Body of pancreas (tissue), 4 donors: Measurements from ENCODE around the gene WDFY4. TPM values are rescaled to one million over a fixed set of nuclear protein-coding genes. Genes with fewer than 3 reads are reported as not detected.

Experiments used
- ATAC-seq: fragments of 150-250 bp; one replicate; pipeline ENCODE4 v1.9.1; 2016
- DNase-seq, 4 donors: peaks; one replicate each; pipeline ENCODE4 v3.0.0-alpha.2; 2019
- H3K27ac ChIP-seq, 4 donors: fragments of 200-600 bp; sonication (generic); 1 replicate in 3 of 4; 2 replicates in 1 of 4; pipeline versions ENCODE4 v1.5.1 to v1.6.1; 2016 to 2019; ENCODE audit warnings: mild to moderate bottlenecking in 1 of 4, mixed read lengths in 1 of 4, moderate library complexity in 1 of 4
- H3K27me3 ChIP-seq, 2 donors: fragments of 200-600 bp; sonication (generic); one replicate each; pipeline ENCODE4 v1.6.0; 2016; ENCODE audit warnings: mild to moderate bottlenecking in 1 of 2
- H3K36me3 ChIP-seq, 2 donors: fragments of 200-600 bp; sonication (generic); replicated peaks in 1 of 2; 2 replicates each; pipeline ENCODE4 v1.5.1; 2016; ENCODE audit warnings: low read depth in 2 of 2; ENCODE audit not compliant: insufficient read depth in 1 of 2
- H3K4me1 ChIP-seq: fragments of 200-600 bp; sonication (generic); one replicate; pipeline ENCODE4 v1.6.0; 2016
- H3K4me3 ChIP-seq, 2 donors: fragments of 200-600 bp; sonication (generic); 1 replicate in 1 of 2; 2 replicates in 1 of 2; pipeline ENCODE4 v1.5.1; 2016 to 2019
- H3K9me3 ChIP-seq, 3 donors: fragments of 200-600 bp; sonication (generic); 1 replicate in 2 of 3; 2 replicates in 1 of 3; pipeline ENCODE4 v1.5.1; 2016
- POLR2A ChIP-seq, 3 donors: fragments of 450-650 bp; IDR thresholded peaks; one replicate each; pipeline ENCODE4 v1.6.1; 2016; ENCODE audit warnings: antibody characterized with exemption in 3 of 3, mild to moderate bottlenecking in 2 of 3
- WGBS, 2 donors: methylation state at CpG; one replicate each; pipeline ENCODE4 v1.1.5; 2017; 5-methylcytosine and 5-hydroxymethylcytosine counted together
- intact Hi-C: fragments of 100-400 bp; cut with DNase I; formaldehyde crosslinking; loops from one replicate; pipeline ENCODE4 v1.15.1; 2023
- total RNA-seq, 2 donors: library from RNA; depleted of rRNA; stranded (reverse); fragments of >200 nt; gene quantifications; one replicate each; pipeline ENCODE4 v1.1.0, GENCODE V29; 2016
- TF ChIP-seq, protein P1 (sequence below), 7 experiments: fragments of 450-650 bp in 4 of 7; fragments of 200-600 bp in 3 of 7; sonication (generic) in 3 of 7; IDR thresholded peaks; one replicate each; pipeline ENCODE4 v1.5.1; 2016 to 2019; ENCODE audit warnings: antibody characterized with exemption in 7 of 7

The WDFY4 gene
- total RNA-seq, 2 donors from 2014 or later = 0.66 to 2.3 TPM

DNA sequence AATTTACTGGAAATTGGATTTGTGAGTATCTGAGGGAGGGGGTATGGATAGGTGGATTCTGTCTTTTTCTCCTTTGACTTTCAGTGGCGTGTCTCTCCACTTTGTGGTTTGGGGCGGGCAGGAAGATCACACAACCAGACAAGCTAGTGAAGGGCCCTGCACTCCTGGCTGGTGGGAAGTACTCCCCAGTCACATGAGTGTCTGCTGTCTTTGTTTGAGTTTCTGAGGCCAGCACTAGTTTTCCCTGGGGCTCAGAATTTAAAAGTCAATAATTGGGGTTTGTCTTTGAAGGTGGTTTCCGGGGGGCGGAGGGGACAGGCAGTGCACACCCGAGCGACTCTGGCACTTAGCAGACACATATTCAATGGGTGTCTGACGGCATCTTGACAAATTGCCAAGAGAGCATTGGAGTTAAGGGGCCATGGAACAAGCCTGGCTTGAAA lies 120.1 kb downstream of the WDFY4 start:
- H3K36me3 ChIP-seq = no peaks in the 10 kb centered on the region
- ATAC-seq = no peak

DNA sequence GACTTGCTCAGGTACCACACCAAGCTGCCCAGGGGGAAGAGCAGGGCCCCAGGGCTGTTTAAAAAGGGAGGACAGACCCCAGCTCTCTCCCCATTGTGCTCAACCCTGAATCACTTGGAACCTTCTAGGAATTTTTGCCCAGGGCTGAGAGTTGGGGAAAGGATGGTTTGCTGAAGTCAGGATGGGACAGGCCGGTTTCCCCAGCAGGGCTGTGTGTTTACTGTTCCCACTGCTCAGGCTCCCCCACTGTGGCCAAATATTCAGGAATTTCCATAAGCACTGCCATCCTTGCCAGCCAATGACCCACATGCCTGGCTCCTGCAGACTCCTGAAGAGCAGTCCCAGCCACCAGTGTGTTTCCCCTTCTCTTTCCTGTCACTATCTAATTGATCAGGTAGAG lies 120.7 kb downstream of the WDFY4 start:
- H3K9me3 ChIP-seq = no peaks in the 10 kb centered on the region
- DNase-seq (no peak), ATAC-seq (no peak)
- H3K36me3 ChIP-seq = no peaks in the 10 kb centered on the region
- TF ChIP-seq POLR2A (IDR thresholded peaks at IDR 0.05) = no peak
- TF ChIP-seq, protein P1, sequence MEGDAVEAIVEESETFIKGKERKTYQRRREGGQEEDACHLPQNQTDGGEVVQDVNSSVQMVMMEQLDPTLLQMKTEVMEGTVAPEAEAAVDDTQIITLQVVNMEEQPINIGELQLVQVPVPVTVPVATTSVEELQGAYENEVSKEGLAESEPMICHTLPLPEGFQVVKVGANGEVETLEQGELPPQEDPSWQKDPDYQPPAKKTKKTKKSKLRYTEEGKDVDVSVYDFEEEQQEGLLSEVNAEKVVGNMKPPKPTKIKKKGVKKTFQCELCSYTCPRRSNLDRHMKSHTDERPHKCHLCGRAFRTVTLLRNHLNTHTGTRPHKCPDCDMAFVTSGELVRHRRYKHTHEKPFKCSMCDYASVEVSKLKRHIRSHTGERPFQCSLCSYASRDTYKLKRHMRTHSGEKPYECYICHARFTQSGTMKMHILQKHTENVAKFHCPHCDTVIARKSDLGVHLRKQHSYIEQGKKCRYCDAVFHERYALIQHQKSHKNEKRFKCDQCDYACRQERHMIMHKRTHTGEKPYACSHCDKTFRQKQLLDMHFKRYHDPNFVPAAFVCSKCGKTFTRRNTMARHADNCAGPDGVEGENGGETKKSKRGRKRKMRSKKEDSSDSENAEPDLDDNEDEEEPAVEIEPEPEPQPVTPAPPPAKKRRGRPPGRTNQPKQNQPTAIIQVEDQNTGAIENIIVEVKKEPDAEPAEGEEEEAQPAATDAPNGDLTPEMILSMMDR (IDR thresholded peaks at IDR 0.05) = no peak
- intact Hi-C loops = no loop called here
- no peaks in the 10 kb centered on the region for H3K27me3 ChIP-seq
- H3K4me1 ChIP-seq = no peaks in the 10 kb centered on the region
- H3K27ac ChIP-seq = no peak overlapping the region
- H3K4me3 ChIP-seq = no peak overlapping the region
- whole genome bisulfite sequencing, 2 donors = 44 to 57% methylated on average over 1 of the region's 1 CpG

More for the DNA sequence above, 120.1 kb downstream of the WDFY4 start:
- H3K4me3 ChIP-seq = no peak overlapping the region
- H3K27me3 ChIP-seq = no peaks in the 10 kb centered on the region
- no peaks in the 10 kb centered on the region for H3K4me1 ChIP-seq
- WGBS, 2 donors = 25 to 29% methylated on average over 7 of the region's 7 CpGs
- no peaks in the 10 kb centered on the region for H3K9me3 ChIP-seq
- TF ChIP-seq, protein P1 (IDR thresholded peaks at IDR 0.05) = no peak
- no peak for TF ChIP-seq POLR2A (IDR thresholded peaks at IDR 0.05)
- intact Hi-C loops = no loop called here
- no peak overlapping the region for H3K27ac ChIP-seq
- peak in 1 of 4 donors; percentile 16 for DNase-seq

DNA sequence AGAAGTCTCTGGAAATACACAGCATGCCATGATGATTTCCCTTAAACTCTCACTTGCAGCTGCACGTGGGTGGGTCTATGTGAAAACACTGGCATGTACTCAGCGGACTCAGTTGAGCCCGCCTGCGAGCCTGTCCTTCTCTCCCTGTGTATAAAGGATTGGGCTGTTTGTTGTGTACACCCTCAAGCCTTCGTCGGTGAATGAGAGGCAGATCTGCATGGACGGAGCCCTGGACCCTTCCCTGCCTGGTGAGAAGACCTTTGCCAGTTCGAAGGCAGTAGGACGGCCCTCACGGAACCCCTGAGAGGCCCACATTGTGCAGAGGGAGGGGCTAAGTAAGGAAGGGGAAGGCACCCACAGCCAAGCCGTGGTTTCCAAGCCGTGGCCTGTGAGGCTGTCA lies 121.2 kb downstream of the WDFY4 start:
- DNase-seq (no peak), ATAC-seq (no peak)
- no peaks in the 10 kb centered on the region for H3K27me3 ChIP-seq
- H3K36me3 ChIP-seq = no peaks in the 10 kb centered on the region
- whole genome bisulfite sequencing, 2 donors = 36 to 60% methylated on average over 6 to 12 of the region's 12 CpGs
- TF ChIP-seq, protein P1 (IDR thresholded peaks at IDR 0.05) = no peak
- no peak for TF ChIP-seq POLR2A (IDR thresholded peaks at IDR 0.05)
- no peak overlapping the region for H3K4me3 ChIP-seq
- intact Hi-C loops = no loop called here
- H3K27ac ChIP-seq = no peak overlapping the region
- H3K4me1 ChIP-seq = no peaks in the 10 kb centered on the region
- H3K9me3 ChIP-seq = no peaks in the 10 kb centered on the region

DNA sequence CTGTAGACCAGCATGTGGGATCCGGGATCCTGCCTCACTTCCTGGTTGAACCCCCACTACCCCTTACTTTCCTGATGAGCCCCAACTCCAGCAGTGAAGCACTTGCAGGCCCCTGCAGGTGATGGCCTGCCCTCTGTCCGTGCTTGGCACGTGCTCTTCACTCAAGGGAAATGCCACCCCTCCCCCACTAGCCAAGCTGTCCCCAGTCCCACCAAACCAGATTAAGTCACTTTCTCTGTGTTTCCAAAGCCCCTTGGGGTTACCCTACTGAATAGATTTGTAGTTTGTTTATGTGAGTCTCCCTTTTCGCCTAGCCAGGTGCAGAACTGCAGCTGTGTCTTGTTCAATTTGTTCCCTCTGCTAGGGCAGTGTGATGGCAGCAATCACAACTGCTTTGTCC lies 121.7 kb downstream of the WDFY4 start:
- intact Hi-C loops = no loop called here
- H3K9me3 ChIP-seq = no peaks in the 10 kb centered on the region
- no peak overlapping the region for H3K4me3 ChIP-seq
- no peak overlapping the region for H3K27ac ChIP-seq
- DNase-seq (no peak), ATAC-seq (no peak)
- no peaks in the 10 kb centered on the region for H3K4me1 ChIP-seq
- TF ChIP-seq, protein P1 (IDR thresholded peaks at IDR 0.05) = no peak
- TF ChIP-seq POLR2A (IDR thresholded peaks at IDR 0.05) = no peak
- WGBS, 2 donors = 48 to 66% methylated on average over 4 of the region's 4 CpGs
- H3K36me3 ChIP-seq = no peaks in the 10 kb centered on the region
- no peaks in the 10 kb centered on the region for H3K27me3 ChIP-seq

DNA sequence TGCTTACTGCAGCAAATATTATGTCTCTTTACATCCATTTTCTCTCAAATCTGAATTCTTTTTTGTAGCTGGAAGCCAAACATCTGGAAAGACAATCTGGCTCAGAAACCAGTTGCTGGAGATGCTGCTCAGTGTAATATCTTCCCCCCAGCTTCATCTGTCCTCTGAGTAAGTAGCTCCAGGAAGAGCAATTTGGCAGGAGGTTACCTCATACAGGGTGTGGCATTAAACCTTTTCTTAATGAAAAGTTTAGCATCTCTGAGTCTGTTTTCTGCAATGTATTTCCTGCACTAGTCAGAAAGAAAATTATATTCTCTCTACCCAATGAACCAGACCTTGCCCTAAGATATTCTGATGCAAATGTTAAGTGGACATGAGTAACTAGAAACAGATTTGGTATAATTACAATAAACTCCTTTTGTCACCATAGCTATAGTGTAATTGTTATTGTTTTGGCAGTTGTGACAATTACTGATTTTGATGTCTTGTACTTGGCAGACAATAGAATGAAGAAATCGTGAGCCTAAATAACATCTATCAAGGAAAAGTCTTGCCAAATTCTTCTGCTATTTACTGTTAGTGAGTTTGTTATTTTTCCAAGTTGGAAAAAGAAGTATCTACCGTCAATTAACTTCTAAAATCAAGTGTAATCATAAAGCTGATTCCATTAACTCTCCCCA lies 123.3 kb downstream of the WDFY4 start:
- no peak for TF ChIP-seq POLR2A (IDR thresholded peaks at IDR 0.05)
- TF ChIP-seq, protein P1 (IDR thresholded peaks at IDR 0.05) = no peak
- no peaks in the 10 kb centered on the region for H3K36me3 ChIP-seq
- H3K27ac ChIP-seq = no peak overlapping the region
- no peaks in the 10 kb centered on the region for H3K27me3 ChIP-seq
- no peak for DNase-seq
- H3K4me3 ChIP-seq = no peak overlapping the region
- no peaks in the 10 kb centered on the region for H3K9me3 ChIP-seq
- intact Hi-C loops = no loop called here
- WGBS, 2 donors = 37 to 42% methylated on average over 2 of the region's 2 CpGs
- no peaks in the 10 kb centered on the region for H3K4me1 ChIP-seq
- no peak for ATAC-seq
